ENCODE data around the gene EEF1E1.

DNA sequence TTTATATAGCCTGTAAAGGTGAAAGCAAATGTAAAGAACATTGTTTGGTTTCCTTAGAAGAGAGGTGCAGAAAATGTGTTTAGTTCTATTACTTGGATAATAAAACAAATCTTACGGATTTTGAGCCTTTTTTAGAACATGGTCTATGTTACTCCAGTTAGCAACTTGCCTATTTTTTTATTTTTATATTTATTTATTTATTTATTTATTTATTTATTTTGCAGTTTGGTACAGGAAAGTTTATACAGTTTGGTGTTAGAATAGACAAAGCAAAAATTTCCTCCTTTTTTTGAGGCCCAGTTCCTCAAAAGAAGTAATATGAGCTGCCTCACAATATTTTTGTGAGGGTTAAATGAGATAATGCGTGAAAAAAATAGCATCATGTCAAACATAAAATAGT, 41.6 kb upstream of the EEF1E1 start:
- TF ChIP-seq POLR2AphosphoS5 (IDR thresholded peaks at IDR 0.05; ENCODE audit: low read depth, low read length) (no peak), POLR2A (IDR thresholded peaks at IDR 0.05; ENCODE audit: control extremely low read depth in 1 of 2, low read depth in 2 of 2, low read length in 2 of 2) (no peak), YY1 (IDR thresholded peaks at IDR 0.05; ENCODE audit: low read depth, low read length) (no peak), CREB1 (IDR thresholded peaks at IDR 0.05) (no peak), SAP30 (IDR thresholded peaks at IDR 0.05; ENCODE audit: insufficient read depth, insufficient replicate concordance, low read length) (no peak), SP2 (IDR thresholded peaks at IDR 0.05; ENCODE audit: low read length) (no peak), EP300 (IDR thresholded peaks at IDR 0.05; ENCODE audit: borderline replicate concordance in 1 of 2, low read depth in 2 of 2, low read length in 2 of 2) (no peak)
- TF ChIP-seq, protein P1, sequence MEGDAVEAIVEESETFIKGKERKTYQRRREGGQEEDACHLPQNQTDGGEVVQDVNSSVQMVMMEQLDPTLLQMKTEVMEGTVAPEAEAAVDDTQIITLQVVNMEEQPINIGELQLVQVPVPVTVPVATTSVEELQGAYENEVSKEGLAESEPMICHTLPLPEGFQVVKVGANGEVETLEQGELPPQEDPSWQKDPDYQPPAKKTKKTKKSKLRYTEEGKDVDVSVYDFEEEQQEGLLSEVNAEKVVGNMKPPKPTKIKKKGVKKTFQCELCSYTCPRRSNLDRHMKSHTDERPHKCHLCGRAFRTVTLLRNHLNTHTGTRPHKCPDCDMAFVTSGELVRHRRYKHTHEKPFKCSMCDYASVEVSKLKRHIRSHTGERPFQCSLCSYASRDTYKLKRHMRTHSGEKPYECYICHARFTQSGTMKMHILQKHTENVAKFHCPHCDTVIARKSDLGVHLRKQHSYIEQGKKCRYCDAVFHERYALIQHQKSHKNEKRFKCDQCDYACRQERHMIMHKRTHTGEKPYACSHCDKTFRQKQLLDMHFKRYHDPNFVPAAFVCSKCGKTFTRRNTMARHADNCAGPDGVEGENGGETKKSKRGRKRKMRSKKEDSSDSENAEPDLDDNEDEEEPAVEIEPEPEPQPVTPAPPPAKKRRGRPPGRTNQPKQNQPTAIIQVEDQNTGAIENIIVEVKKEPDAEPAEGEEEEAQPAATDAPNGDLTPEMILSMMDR (IDR thresholded peaks at IDR 0.05; ENCODE audit: control extremely low read depth in 1 of 3, insufficient read depth in 1 of 3, low read depth in 1 of 3, low read length in 3 of 3) = no peak
